Neural cell (in vitro differentiated cells): ENCODE results near the gene RASSF8. TPM values are rescaled to one million over a fixed set of nuclear protein-coding genes. Genes with fewer than 3 reads are reported as not detected.

Source experiments
- H2AFZ ChIP-seq: fragments of 200-600, 300-800 bp; sonication (generic), shearing (Covaris generic); 2 replicates; pipeline ENCODE4 v1.6.0; 2014; ENCODE audit warnings: low read depth, mild to moderate bottlenecking, antibody characterized with exemption, low read length, moderate library complexity
- H3F3A ChIP-seq: fragments of 200-600 bp; shearing (Covaris generic); 2 replicates; pipeline ENCODE4 v1.6.1; 2016; ENCODE audit warnings: mild to moderate bottlenecking, moderate library complexity, mixed read lengths, antibody characterized with exemption, low read length; ENCODE audit not compliant: insufficient read depth, poor library complexity, severe bottlenecking
- H3K27ac ChIP-seq: fragments of 200-600, 300-800 bp; sonication (generic), shearing (Covaris generic); 2 replicates; pipeline ENCODE4 v1.5.1; 2014; ENCODE audit warnings: mild to moderate bottlenecking, low read length, moderate library complexity
- H3K27me3 ChIP-seq: fragments of 300-800, 200-600 bp; sonication (generic), shearing (Covaris generic); 2 replicates; pipeline ENCODE4 v1.6.0; 2014; ENCODE audit warnings: mild to moderate bottlenecking, low read depth, low read length, moderate library complexity; ENCODE audit not compliant: insufficient read depth
- H3K36me3 ChIP-seq: fragments of 300-800, 200-600 bp; sonication (generic), shearing (Covaris generic); 2 replicates; pipeline ENCODE4 v1.5.1; 2014; ENCODE audit warnings: mild to moderate bottlenecking, antibody characterized with exemption, low read length, moderate library complexity; ENCODE audit not compliant: insufficient read depth
- H3K4me2 ChIP-seq: fragments of 300-800, 200-600 bp; sonication (generic), shearing (Covaris generic); 2 replicates; pipeline ENCODE4 v1.6.0; 2014; ENCODE audit warnings: mild to moderate bottlenecking, low read length
- H3K4me3 ChIP-seq: fragments of 300-800, 200-600 bp; sonication (generic), shearing (Covaris generic); 2 replicates; pipeline ENCODE4 v1.5.1; 2014; ENCODE audit warnings: mild to moderate bottlenecking, low read length, moderate library complexity
- H3K79me2 ChIP-seq: fragments of 200-600 bp; shearing (Covaris generic); replicated peaks from 2 replicates; pipeline ENCODE4 v1.6.0; 2014; ENCODE audit warnings: mild to moderate bottlenecking, low read length, moderate library complexity; ENCODE audit not compliant: insufficient read depth
- H3K9ac ChIP-seq: fragments of 300-800, 200-600 bp; sonication (generic), shearing (Covaris generic); 2 replicates; pipeline ENCODE4 v1.6.1; 2016; ENCODE audit warnings: mild to moderate bottlenecking, low read length, mixed read lengths
- H3K9me2 ChIP-seq: fragments of 200-600 bp; shearing (Covaris generic); 2 replicates; pipeline ENCODE4 v1.6.1; 2016; ENCODE audit warnings: mild to moderate bottlenecking, low read length, mixed read lengths; ENCODE audit not compliant: insufficient read depth
- H3K9me3 ChIP-seq: fragments of 200-600, 300-800 bp; sonication (generic), shearing (Covaris generic); 2 replicates; pipeline ENCODE4 v1.6.1; 2016; ENCODE audit warnings: mild to moderate bottlenecking, mixed run types, low read length, moderate library complexity, mixed read lengths
- H4K20me1 ChIP-seq: fragments of 200-600 bp; shearing (Covaris generic); 2 replicates; pipeline ENCODE4 v1.6.1; 2016; ENCODE audit warnings: mild to moderate bottlenecking, mixed run types; ENCODE audit not compliant: insufficient read depth
- EP300 ChIP-seq: fragments of 450-650 bp; conservative IDR thresholded peaks from 2 replicates; pipeline ENCODE4 v1.6.1; 2014; ENCODE audit warnings: antibody characterized with exemption, mild to moderate bottlenecking, moderate library complexity; ENCODE audit not compliant: poor library complexity, severe bottlenecking
- EZH2 ChIP-seq: fragments of 200-600, 300-800 bp; shearing (Covaris generic), sonication (generic); IDR thresholded peaks from 2 replicates; pipeline ENCODE4 v1.6.1; 2014; ENCODE audit warnings: antibody characterized with exemption, low read length, borderline replicate concordance, mild to moderate bottlenecking; ENCODE audit not compliant: insufficient read depth, poor library complexity, severe bottlenecking
- MXI1 ChIP-seq: fragments of 450-650 bp; conservative IDR thresholded peaks from 2 replicates; pipeline ENCODE4 v1.6.1; 2014; ENCODE audit warnings: antibody characterized with exemption, mild to moderate bottlenecking; ENCODE audit not compliant: poor library complexity, severe bottlenecking
- POLR2AphosphoS5 ChIP-seq: IDR thresholded peaks from 2 replicates; pipeline ENCODE4 v1.6.1; 2012
- RAD21 ChIP-seq: fragments of 450-650 bp; conservative IDR thresholded peaks from 2 replicates; pipeline ENCODE4 v1.6.1; 2014; ENCODE audit warnings: antibody characterized with exemption, mild to moderate bottlenecking, moderate library complexity
- SMC3 ChIP-seq: fragments of 450-650 bp; conservative IDR thresholded peaks from 2 replicates; pipeline ENCODE4 v1.6.1; 2014; ENCODE audit warnings: antibody characterized with exemption, mild to moderate bottlenecking, moderate library complexity; ENCODE audit not compliant: poor library complexity
- TAF1 ChIP-seq: IDR thresholded peaks from 2 replicates; pipeline ENCODE4 v1.6.1; 2012; ENCODE audit warnings: low read depth
- polyA plus RNA-seq: library from polyadenylated mRNA; depleted of rRNA; stranded (reverse); fragments of >200 nt; gene quantifications from 2 replicates; pipeline ENCODE4 v1.2.3, GENCODE V29; 2014
- TF ChIP-seq, protein P1 (sequence below): fragments of 450-650 bp; IDR thresholded peaks from 2 replicates; pipeline ENCODE4 v1.5.1; 2014; ENCODE audit warnings: antibody characterized with exemption, mild to moderate bottlenecking, moderate library complexity; ENCODE audit not compliant: poor library complexity, severe bottlenecking
- TF ChIP-seq, protein P2 (sequence below): IDR thresholded peaks from 2 replicates; pipeline ENCODE4 v1.6.1; 2012; ENCODE audit warnings: borderline replicate concordance

The RASSF8 gene
- polyA plus RNA-seq, 1 donor from 2014 or later = 11.4 TPM

- no peaks in the 10 kb centered on the region for H3K36me3 ChIP-seq
- H3K79me2 ChIP-seq = peaks cover 13% of the 10 kb centered on the region
- H3F3A ChIP-seq = no peaks in the 10 kb centered on the region
- peak overlapping the region; percentile 43 for H3K27ac ChIP-seq
- H4K20me1 ChIP-seq = no peaks in the 10 kb centered on the region
- H3K27me3 ChIP-seq = no peaks in the 10 kb centered on the region
- peak overlapping the region; percentile 42 for H2AFZ ChIP-seq
- no peaks in the 10 kb centered on the region for H3K9me3 ChIP-seq
- no peaks in the 10 kb centered on the region for H3K9me2 ChIP-seq
- peak overlapping the region; percentile 70 for H3K9ac ChIP-seq
- peak overlapping the region; percentile 70 for H3K4me3 ChIP-seq
- H3K4me2 ChIP-seq = peak overlapping the region; percentile 30
- TF ChIP-seq TAF1 (no peak), EZH2 (no peak), POLR2AphosphoS5 (no peak), RAD21 (peak; percentile 33), MXI1 (peak; percentile 27), EP300 (no peak), SMC3 (peak; percentile 33)
- TF ChIP-seq, protein P1, sequence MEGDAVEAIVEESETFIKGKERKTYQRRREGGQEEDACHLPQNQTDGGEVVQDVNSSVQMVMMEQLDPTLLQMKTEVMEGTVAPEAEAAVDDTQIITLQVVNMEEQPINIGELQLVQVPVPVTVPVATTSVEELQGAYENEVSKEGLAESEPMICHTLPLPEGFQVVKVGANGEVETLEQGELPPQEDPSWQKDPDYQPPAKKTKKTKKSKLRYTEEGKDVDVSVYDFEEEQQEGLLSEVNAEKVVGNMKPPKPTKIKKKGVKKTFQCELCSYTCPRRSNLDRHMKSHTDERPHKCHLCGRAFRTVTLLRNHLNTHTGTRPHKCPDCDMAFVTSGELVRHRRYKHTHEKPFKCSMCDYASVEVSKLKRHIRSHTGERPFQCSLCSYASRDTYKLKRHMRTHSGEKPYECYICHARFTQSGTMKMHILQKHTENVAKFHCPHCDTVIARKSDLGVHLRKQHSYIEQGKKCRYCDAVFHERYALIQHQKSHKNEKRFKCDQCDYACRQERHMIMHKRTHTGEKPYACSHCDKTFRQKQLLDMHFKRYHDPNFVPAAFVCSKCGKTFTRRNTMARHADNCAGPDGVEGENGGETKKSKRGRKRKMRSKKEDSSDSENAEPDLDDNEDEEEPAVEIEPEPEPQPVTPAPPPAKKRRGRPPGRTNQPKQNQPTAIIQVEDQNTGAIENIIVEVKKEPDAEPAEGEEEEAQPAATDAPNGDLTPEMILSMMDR = peak; percentile 34
- TF ChIP-seq, protein P2, sequence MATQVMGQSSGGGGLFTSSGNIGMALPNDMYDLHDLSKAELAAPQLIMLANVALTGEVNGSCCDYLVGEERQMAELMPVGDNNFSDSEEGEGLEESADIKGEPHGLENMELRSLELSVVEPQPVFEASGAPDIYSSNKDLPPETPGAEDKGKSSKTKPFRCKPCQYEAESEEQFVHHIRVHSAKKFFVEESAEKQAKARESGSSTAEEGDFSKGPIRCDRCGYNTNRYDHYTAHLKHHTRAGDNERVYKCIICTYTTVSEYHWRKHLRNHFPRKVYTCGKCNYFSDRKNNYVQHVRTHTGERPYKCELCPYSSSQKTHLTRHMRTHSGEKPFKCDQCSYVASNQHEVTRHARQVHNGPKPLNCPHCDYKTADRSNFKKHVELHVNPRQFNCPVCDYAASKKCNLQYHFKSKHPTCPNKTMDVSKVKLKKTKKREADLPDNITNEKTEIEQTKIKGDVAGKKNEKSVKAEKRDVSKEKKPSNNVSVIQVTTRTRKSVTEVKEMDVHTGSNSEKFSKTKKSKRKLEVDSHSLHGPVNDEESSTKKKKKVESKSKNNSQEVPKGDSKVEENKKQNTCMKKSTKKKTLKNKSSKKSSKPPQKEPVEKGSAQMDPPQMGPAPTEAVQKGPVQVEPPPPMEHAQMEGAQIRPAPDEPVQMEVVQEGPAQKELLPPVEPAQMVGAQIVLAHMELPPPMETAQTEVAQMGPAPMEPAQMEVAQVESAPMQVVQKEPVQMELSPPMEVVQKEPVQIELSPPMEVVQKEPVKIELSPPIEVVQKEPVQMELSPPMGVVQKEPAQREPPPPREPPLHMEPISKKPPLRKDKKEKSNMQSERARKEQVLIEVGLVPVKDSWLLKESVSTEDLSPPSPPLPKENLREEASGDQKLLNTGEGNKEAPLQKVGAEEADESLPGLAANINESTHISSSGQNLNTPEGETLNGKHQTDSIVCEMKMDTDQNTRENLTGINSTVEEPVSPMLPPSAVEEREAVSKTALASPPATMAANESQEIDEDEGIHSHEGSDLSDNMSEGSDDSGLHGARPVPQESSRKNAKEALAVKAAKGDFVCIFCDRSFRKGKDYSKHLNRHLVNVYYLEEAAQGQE = no peak
Measured at GRCh38 chr12:25957793-25958427, 572 bp upstream of the RASSF8 start.

GRCh38 chr12:25959071-25959961 is 834 bp downstream of the RASSF8 start:
- Histone ChIP-seq H3F3A (no peaks in the 10 kb centered on the region), H3K36me3 (no peaks in the 10 kb centered on the region), H3K27ac (no peak overlapping the region), H3K9me3 (no peaks in the 10 kb centered on the region), H3K9me2 (no peaks in the 10 kb centered on the region), H4K20me1 (no peaks in the 10 kb centered on the region), H3K79me2 (peaks cover 27% of the 10 kb centered on the region), H3K27me3 (no peaks in the 10 kb centered on the region), H3K9ac (peak overlapping the region; percentile 50), H3K4me3 (peak overlapping the region; percentile 79), H3K4me2 (peak overlapping the region; percentile 63), H2AFZ (no peak overlapping the region)
- peak; percentile 9 for TF ChIP-seq RAD21
- TF ChIP-seq, protein P2 = no peak
